CD4-positive, CD25-positive, alpha-beta regulatory T cell (primary cell): ENCODE results near the gene SLC35E1. TPM values are rescaled to one million over a fixed set of nuclear protein-coding genes. Genes with fewer than 3 reads are reported as not detected.
"Not testable (repeated sequence)": the region's sequence is repeated elsewhere in the genome, so short reads cannot be mapped to it uniquely, and the experiment has no call there.

Source experiments
- ATAC-seq, 2 donors: fragments of 150-1000 bp; cut with Tn5 transposase; one replicate each; pipeline ENCODE4 v1.10.0; 2021; ENCODE audit warnings: low read depth in 2 of 2, moderate number of reproducible peaks in 2 of 2, moderate library complexity in 1 of 2
- DNase-seq, 3 donors: peaks; one replicate each; pipeline versions ENCODE4 v3.0.0 to v3.0.0-alpha.2; 2012 to 2022; ENCODE audit warnings: mixed read lengths in 1 of 3
- H3K27ac ChIP-seq: one replicate; pipeline ENCODE4 v1.7.0; 2013; ENCODE audit warnings: mild to moderate bottlenecking, low read length; ENCODE audit not compliant: insufficient read depth, poor library complexity, severe bottlenecking
- H3K27me3 ChIP-seq: one replicate; pipeline ENCODE4 v1.7.0; 2013; ENCODE audit warnings: low read length; ENCODE audit not compliant: control insufficient read depth, insufficient read depth
- H3K36me3 ChIP-seq: one replicate; pipeline ENCODE4 v1.7.0; 2013; ENCODE audit warnings: mild to moderate bottlenecking, low read length, moderate library complexity; ENCODE audit not compliant: control insufficient read depth, insufficient read depth
- H3K4me1 ChIP-seq: 2 replicates; pipeline ENCODE4 v1.7.0; 2013; ENCODE audit warnings: mild to moderate bottlenecking, low read length; ENCODE audit not compliant: insufficient read depth, control insufficient read depth, poor library complexity, severe bottlenecking
- H3K4me3 ChIP-seq: one replicate; pipeline ENCODE4 v1.7.0; 2013; ENCODE audit warnings: low read depth, mild to moderate bottlenecking, low read length, moderate library complexity
- H3K9me3 ChIP-seq, 2 experiments: 1 replicate in 1 of 2; 2 replicates in 1 of 2; pipeline ENCODE4 v1.7.0; 2013; ENCODE audit warnings: low read length in 2 of 2, mild to moderate bottlenecking in 1 of 2, moderate library complexity in 1 of 2; ENCODE audit not compliant: control insufficient read depth in 2 of 2
- H3K27ac Mint-ChIP-seq, 3 donors: one replicate each; pipeline ENCODE4 v1.8.0; 2020 to 2022; ENCODE audit warnings: mild to moderate bottlenecking in 3 of 3, mixed read lengths in 3 of 3, moderate library complexity in 2 of 3
- H3K27me3 Mint-ChIP-seq: one replicate; pipeline ENCODE4 v1.8.0; 2022; ENCODE audit warnings: mild to moderate bottlenecking, mixed read lengths
- H3K36me3 Mint-ChIP-seq: one replicate; pipeline ENCODE4 v1.8.0; 2020; ENCODE audit warnings: mixed read lengths
- H3K4me1 Mint-ChIP-seq, 4 donors: one replicate each; pipeline ENCODE4 v1.8.0; 2020 to 2022; ENCODE audit warnings: mixed read lengths in 4 of 4, mild to moderate bottlenecking in 1 of 4
- H3K4me3 Mint-ChIP-seq, 4 donors: one replicate each; pipeline ENCODE4 v1.8.0; 2020 to 2022; ENCODE audit warnings: mild to moderate bottlenecking in 4 of 4, mixed read lengths in 4 of 4, moderate library complexity in 3 of 4
- H3K9me3 Mint-ChIP-seq, 7 donors: one replicate each; pipeline ENCODE4 v1.8.0; 2020 to 2022; ENCODE audit warnings: mixed read lengths in 7 of 7, mild to moderate bottlenecking in 3 of 7, moderate library complexity in 2 of 7
- polyA plus RNA-seq, 4 donors: library from polyadenylated mRNA; unstranded; fragments of 300-500 nt; fragmentation: Illumina TruSeq; gene quantifications; one replicate each; pipeline ENCODE4 v1.2.3, GENCODE V29; 2021
- total RNA-seq: library from RNA; stranded (reverse); gene quantifications from one replicate; pipeline ENCODE4 v1.2.3, GENCODE V29; 2022

Gene SLC35E1
- total and polyA plus RNA-seq, 5 donors from 2014 or later, result 19.0 to 93.1 (median 28.2) TPM

DNA sequence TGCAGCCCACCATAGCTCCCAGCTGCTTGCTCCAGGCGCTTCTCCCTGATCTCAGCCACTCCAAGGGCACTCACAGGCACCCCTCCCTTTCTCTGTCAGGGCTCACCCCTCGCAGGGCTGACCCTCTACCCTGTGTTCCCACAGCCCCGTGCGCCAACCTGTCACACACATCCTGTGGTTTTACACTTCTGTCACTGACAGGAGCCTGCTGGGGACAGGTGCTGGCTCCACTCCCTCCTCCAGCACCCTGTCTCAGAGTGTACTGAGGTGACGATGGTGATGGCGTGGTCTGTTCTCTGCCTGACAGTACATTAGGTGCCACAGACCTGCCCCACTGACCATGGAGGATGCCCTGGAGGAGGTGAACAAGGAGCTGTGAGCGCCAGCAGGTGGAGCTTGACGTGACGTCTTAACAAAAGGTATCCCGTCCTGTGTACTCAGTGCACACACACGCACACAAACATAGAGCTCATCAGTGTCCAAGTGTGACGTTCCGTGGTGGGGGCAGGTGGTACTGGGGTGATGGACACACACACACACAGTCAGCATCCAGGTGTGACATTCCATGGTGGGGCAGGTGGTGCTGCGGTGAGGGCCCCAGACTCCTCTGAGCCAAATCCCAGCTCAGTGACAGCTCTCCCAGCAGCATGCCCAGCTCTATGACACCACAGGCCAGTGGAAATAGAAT, 55.1 kb downstream of the SLC35E1 start:
- Mint-ChIP-seq H3K9me3 (no peaks in the 10 kb centered on the region), H3K4me1 (no peaks in the 10 kb centered on the region), H3K36me3 (peaks cover 15% of the 10 kb centered on the region), H3K27me3 (no peaks in the 10 kb centered on the region), H3K27ac (no peak overlapping the region), H3K4me3 (no peak overlapping the region)
- ATAC-seq, result peak in 1 of 2 donors; percentile 23
- no peak overlapping the region for H3K27ac ChIP-seq
- no peak for DNase-seq
- H3K4me1 ChIP-seq, result no peaks in the 10 kb centered on the region
- H3K27me3 ChIP-seq, result no peaks in the 10 kb centered on the region
- H3K36me3 ChIP-seq, result peaks cover 46% of the 10 kb centered on the region
- no peaks in the 10 kb centered on the region for H3K9me3 ChIP-seq
- H3K4me3 ChIP-seq, result no peak overlapping the region

DNA sequence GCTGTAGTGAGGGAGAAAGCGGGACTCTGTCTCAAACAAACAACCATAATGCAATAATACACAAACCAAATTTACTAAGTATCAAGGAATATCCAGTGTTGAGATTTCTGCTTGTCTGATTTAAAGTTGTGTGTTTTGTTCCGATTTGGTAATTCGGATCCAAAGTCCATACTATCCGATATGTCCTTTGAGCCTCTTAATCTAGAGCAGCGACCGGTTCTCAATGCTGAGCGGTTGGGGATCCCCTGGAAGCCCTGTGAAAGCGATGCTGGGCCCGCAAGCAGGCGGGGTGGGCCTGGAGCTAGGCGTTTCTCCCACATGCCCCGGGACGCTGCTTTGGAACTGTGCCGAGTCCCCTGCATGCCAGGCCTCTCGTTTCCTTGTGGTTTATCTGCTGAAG, 55.8 kb downstream of the SLC35E1 start:
- H3K36me3 Mint-ChIP-seq, result peaks cover 17% of the 10 kb centered on the region
- no peak for DNase-seq
- no peaks in the 10 kb centered on the region for H3K9me3 ChIP-seq
- peaks cover 43% of the 10 kb centered on the region for H3K36me3 ChIP-seq
- H3K27me3 Mint-ChIP-seq, result no peaks in the 10 kb centered on the region
- H3K4me1 Mint-ChIP-seq, result no peaks in the 10 kb centered on the region
- no peaks in the 10 kb centered on the region for H3K9me3 Mint-ChIP-seq
- H3K27ac ChIP-seq, result no peak overlapping the region
- no peak overlapping the region for H3K4me3 ChIP-seq
- H3K27ac Mint-ChIP-seq, result no peak overlapping the region
- no peak for ATAC-seq
- H3K4me3 Mint-ChIP-seq, result no peak overlapping the region
- no peaks in the 10 kb centered on the region for H3K27me3 ChIP-seq
- no peaks in the 10 kb centered on the region for H3K4me1 ChIP-seq

DNA sequence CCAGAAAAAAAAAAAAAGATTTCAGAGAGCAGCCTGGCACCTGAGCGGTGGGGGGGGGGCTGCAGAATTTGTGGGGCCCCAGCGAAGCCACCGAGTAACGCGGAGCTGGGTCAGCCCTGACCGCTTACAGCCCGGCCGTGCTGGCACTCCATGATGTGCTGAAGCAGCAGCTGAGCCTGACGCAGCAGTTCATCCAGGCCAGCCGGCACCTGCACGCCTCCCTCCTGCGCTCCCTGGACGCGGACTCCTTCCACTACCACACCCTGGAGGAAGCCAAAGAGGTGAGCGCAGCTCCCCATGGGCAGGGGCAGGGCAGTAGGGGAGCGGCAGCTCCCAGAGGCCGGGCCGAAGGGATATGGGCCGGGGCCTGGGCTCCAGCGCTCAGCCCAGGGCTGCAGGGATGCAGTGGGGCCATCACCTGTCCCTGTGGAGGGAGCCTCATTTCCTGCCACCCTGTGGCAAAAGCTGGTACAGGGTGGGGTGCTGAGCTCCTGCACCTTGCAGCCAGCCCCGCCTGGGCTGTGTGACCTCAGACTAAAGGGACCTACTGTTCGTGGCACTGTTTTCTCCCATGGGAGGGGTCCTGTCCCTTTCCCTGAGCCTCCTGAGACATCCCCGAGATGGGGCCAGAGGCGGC, 57.7 kb downstream of the SLC35E1 start:
- H3K36me3 Mint-ChIP-seq, result peaks cover 16% of the 10 kb centered on the region
- H3K4me1 Mint-ChIP-seq, result no peaks in the 10 kb centered on the region
- no peak overlapping the region for H3K4me3 ChIP-seq
- H3K9me3 Mint-ChIP-seq, result no peaks in the 10 kb centered on the region
- no peaks in the 10 kb centered on the region for H3K27me3 Mint-ChIP-seq
- no peaks in the 10 kb centered on the region for H3K9me3 ChIP-seq
- H3K27me3 ChIP-seq, result no peaks in the 10 kb centered on the region
- H3K4me3 Mint-ChIP-seq, result no peak overlapping the region
- no peak overlapping the region for H3K27ac Mint-ChIP-seq
- peaks cover 25% of the 10 kb centered on the region for H3K36me3 ChIP-seq
- ATAC-seq (no peak), DNase-seq (no peak)
- H3K4me1 ChIP-seq, result no peaks in the 10 kb centered on the region
- no peak overlapping the region for H3K27ac ChIP-seq

DNA sequence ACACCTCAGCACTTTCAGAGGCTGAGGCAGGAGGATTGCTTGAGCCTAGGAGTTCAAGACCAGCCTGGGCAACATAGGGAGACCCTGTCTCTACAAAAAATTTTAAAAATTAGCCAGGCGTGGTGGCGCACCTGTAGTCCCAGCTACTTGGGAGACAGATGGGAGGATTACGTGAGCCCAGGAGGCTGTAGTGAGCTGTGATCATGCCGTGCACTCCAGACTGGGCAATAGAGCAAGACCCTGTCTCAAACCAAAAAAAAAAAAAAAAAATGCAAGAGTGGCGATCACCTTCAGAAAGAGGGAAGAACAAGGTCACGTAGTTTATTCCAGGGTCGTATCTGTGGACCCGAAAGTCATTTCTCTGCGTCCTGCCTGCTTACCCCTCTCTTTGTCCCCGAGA, 59.6 kb downstream of the SLC35E1 start:
- not testable (repeated sequence) for H3K4me3 Mint-ChIP-seq, H3K27ac ChIP-seq, H3K27ac Mint-ChIP-seq, H3K36me3 ChIP-seq, H3K4me3 ChIP-seq, H3K4me1 Mint-ChIP-seq, ATAC-seq, DNase-seq, H3K4me1 ChIP-seq, H3K27me3 ChIP-seq, H3K9me3 ChIP-seq, H3K9me3 Mint-ChIP-seq, H3K27me3 Mint-ChIP-seq, H3K36me3 Mint-ChIP-seq

DNA sequence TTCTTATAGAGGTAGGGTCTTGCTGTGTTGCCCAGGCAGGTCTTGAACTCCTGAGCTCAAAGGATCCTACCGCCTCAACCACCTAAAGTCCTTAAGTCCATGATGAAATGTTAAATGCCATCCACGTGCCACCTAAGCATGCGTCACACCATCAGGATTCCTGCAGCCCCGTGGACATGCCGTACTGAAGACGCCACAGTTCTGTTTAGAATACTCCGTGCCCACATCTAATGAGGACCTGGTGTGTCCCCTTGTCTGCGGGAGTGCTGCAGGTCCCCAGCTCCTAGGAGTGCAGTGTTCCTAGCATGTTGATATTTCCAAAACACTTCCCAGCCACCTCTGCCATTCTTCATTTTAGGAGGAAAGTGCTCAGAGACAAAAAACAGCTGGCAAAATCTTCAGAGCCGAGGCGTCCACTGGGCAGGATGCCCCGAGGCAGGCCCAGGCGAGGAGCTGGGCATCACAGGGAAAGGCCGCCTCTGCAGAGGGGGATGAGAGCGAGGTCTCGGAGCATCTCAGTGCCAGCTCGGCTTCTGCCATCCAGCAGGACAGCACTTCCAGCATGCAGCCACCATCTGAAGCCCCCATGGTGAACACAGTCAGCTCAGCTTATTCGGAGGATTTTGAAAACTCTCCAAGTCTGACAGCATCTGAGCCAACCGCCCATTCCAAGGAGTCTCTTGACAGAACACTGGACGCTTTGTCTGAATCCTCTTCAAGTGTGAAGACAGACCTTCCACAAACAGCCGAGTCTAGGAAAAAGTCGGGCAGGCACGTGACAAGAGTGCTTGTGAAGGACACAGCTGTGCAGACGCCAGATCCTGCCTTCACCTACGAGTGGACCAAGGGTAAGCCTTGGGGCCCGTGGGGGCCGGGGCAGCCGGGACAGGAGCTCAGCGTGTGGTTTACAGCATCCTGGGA, 62.8 kb downstream of the SLC35E1 start:
- ATAC-seq, result no peak
- no peaks in the 10 kb centered on the region for H3K9me3 Mint-ChIP-seq
- H3K27ac ChIP-seq, result no peak overlapping the region

DNA sequence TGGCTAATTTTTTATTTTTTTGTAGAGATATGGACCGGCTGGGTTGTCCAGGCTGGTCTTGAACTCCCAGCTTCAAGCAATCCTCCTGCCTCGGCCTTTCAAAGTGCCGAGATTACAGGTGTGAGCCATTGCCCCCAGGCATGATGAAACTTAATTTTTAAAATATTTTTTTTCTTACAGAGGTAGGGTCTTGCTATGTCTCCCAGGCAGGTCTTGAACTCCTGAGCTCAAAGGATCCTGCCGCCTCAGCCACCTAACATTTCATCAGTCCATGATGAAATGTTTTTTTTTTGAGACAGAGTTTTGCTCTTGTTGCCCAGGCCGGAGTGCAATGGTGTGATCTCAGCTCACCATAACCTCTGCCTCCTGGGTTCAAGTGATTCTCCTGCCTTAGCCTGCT, 63.7 kb downstream of the SLC35E1 start:
- no peaks in the 10 kb centered on the region for H3K4me1 Mint-ChIP-seq
- Histone ChIP-seq H3K27ac (no peak overlapping the region), H3K4me1 (no peaks in the 10 kb centered on the region), H3K36me3 (peaks cover 3% of the 10 kb centered on the region), H3K27me3 (no peaks in the 10 kb centered on the region), H3K4me3 (no peak overlapping the region), H3K9me3 (no peaks in the 10 kb centered on the region)
- H3K36me3 Mint-ChIP-seq, result peaks cover 10% of the 10 kb centered on the region
- no peak overlapping the region for H3K27ac Mint-ChIP-seq
- DNase-seq, result no peak
- ATAC-seq, result no peak
- no peaks in the 10 kb centered on the region for H3K9me3 Mint-ChIP-seq
- no peak overlapping the region for H3K4me3 Mint-ChIP-seq
- no peaks in the 10 kb centered on the region for H3K27me3 Mint-ChIP-seq

More for the DNA sequence above, 62.8 kb downstream of the SLC35E1 start:
- DNase-seq, result no peak
- Mint-ChIP-seq H3K27ac (no peak overlapping the region), H3K4me3 (no peak overlapping the region), H3K27me3 (no peaks in the 10 kb centered on the region), H3K4me1 (no peaks in the 10 kb centered on the region), H3K36me3 (peaks cover 10% of the 10 kb centered on the region)
- Histone ChIP-seq H3K4me1 (no peaks in the 10 kb centered on the region), H3K4me3 (no peak overlapping the region), H3K9me3 (no peaks in the 10 kb centered on the region), H3K36me3 (peaks cover 3% of the 10 kb centered on the region), H3K27me3 (no peaks in the 10 kb centered on the region)

DNA sequence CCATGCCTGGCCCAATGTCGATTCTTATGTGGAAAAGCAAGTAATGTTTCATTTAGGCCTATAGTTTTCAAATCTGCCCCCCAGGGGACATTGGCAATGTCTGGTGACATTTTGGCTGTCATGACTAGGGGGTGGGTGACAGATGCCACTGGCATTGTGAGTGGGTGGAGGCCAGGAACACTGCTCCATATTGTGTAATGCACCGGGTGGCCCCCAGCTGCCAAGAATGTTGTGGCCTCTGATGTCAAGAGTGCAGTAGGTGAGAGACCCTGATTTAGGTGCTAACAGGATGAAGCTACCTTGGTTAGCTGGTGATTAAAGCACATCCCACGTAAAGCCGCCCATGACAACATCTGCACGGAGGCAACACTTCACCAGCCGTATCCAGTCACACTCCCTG, 65.3 kb downstream of the SLC35E1 start:
- H3K27ac ChIP-seq, result no peak overlapping the region
- H3K27me3 Mint-ChIP-seq, result no peaks in the 10 kb centered on the region
- no peaks in the 10 kb centered on the region for H3K9me3 ChIP-seq
- no peak overlapping the region for H3K4me3 ChIP-seq
- peaks cover 0 to 6% (median 2%) of the 10 kb centered on the region in 4 donors for H3K4me1 Mint-ChIP-seq
- no peaks in the 10 kb centered on the region for H3K9me3 Mint-ChIP-seq
- H3K4me1 ChIP-seq, result no peaks in the 10 kb centered on the region
- no peak overlapping the region for H3K27ac Mint-ChIP-seq
- DNase-seq (no peak), ATAC-seq (no peak)
- H3K36me3 ChIP-seq, result no peaks in the 10 kb centered on the region
- peaks cover 9% of the 10 kb centered on the region for H3K36me3 Mint-ChIP-seq
- H3K4me3 Mint-ChIP-seq, result no peak overlapping the region
- no peaks in the 10 kb centered on the region for H3K27me3 ChIP-seq
